Esophagus muscularis mucosa (tissue), 4 donors: Measurements from ENCODE around the gene VWA5B1.
"Not testable (repeated sequence)": the region's sequence is repeated elsewhere in the genome, so short reads cannot be mapped to it uniquely, and the experiment has no call there.

Experiments
- CTCF ChIP-seq, 3 experiments: fragments of 200-600 bp in 2 of 3; fragments of 450-650 bp in 1 of 3; sonication (generic) in 2 of 3; IDR thresholded peaks; one replicate each; pipeline ENCODE4 v1.5.1; 2017 to 2019; ENCODE audit warnings: antibody characterized with exemption in 3 of 3, mild to moderate bottlenecking in 2 of 3, moderate library complexity in 1 of 3
- EP300 ChIP-seq: sonication (generic); formaldehyde crosslinking; IDR thresholded peaks from one replicate; pipeline ENCODE4 v1.6.1; 2017; ENCODE audit warnings: antibody characterized with exemption
- POLR2A ChIP-seq: fragments of 450-650 bp; IDR thresholded peaks from one replicate; pipeline ENCODE4 v1.6.1; 2017; ENCODE audit warnings: antibody characterized with exemption, moderate library complexity, mild to moderate bottlenecking, low read depth
- POLR2AphosphoS5 ChIP-seq, 2 donors: sonication (generic); formaldehyde crosslinking; IDR thresholded peaks; one replicate each; pipeline ENCODE4 v1.6.1; 2017; ENCODE audit warnings: antibody characterized with exemption in 2 of 2

- TF ChIP-seq CTCF (IDR thresholded peaks at IDR 0.05); EP300; POLR2A; POLR2AphosphoS5 (IDR thresholded peaks at IDR 0.05): not testable (repeated sequence)
These were observed 3.0 kb upstream of the VWA5B1 start for GRCh38 chr1:20287696-20288095.
